HCT116 (cell line): Measurements from ENCODE around the gene ZNF74. TPM values are rescaled to one million over a fixed set of nuclear protein-coding genes. Genes with fewer than 3 reads are reported as not detected.

Source experiments
- ATAC-seq: fragments of 200-7000 bp; cut with Tn5 transposase; 2 replicates; pipeline ENCODE4 v1.9.1; 2020; ENCODE audit warnings: mild to moderate bottlenecking, moderate library complexity
- BruUV-seq: library from RNA; stranded (reverse); fragments of 400-500 nt; replicated peaks from 2 replicates; lab custom pipeline; 2021; lab: Mats Ljungman, UMichigan
- CTCF ChIA-PET: fragments of 300-600 bp; sonication (Branson Sonifier 250); formaldehyde crosslinking; loops from one replicate; lab custom pipeline; 2021; ENCODE audit warnings: antibody characterized with exemption; lab: Charles Lee
- POLR2A ChIA-PET: fragments of 300-600, 350-600 bp; sonication (Branson Sonifier 250); formaldehyde crosslinking; loops from one replicate; lab custom pipeline; 2021; ENCODE audit warnings: antibody characterized with exemption; lab: Charles Lee
- RAD21 ChIA-PET, 2 experiments: fragments of 300-600 bp; sonication (Branson Sonifier 250); formaldehyde crosslinking; loops; one replicate each; lab custom pipeline; 2023; ENCODE audit warnings: low total read pairs in 2 of 2; ENCODE audit not compliant: uncharacterized antibody in 2 of 2, unreplicated experiment in 2 of 2, low non-redundant PET in 1 of 2; lab: Charles Lee
- DNase-seq: peaks from one replicate; pipeline ENCODE4 v3.0.0-alpha.2; 2010; ENCODE audit warnings: low read depth, low spot score
- H2AFZ ChIP-seq: fragments of 200-600 bp; shearing (Covaris generic), sonication (generic); 2 replicates; pipeline ENCODE4 v1.6.1; 2017; ENCODE audit warnings: low read depth, mixed run types, mixed read lengths, antibody characterized with exemption, low read length; ENCODE audit not compliant: poor library complexity, severe bottlenecking
- H3K27ac ChIP-seq: 2 replicates; pipeline ENCODE4 v1.5.1; 2012; ENCODE audit warnings: low read depth, low read length
- H3K27me3 ChIP-seq: fragments of 200-600 bp; sonication (generic); 2 replicates; pipeline ENCODE4 v1.6.1; 2016; ENCODE audit warnings: mixed run types, low read length, mixed read lengths; ENCODE audit not compliant: insufficient read depth
- H3K36me3 ChIP-seq, 2 experiments: fragments of 200-500 bp in 1 of 2; fragments of 200-600 bp in 1 of 2; sonication (Bioruptor generic) in 1 of 2; sonication (generic) in 1 of 2; 2 replicates each; pipeline versions ENCODE4 v1.5.1 to v1.6.1; 2014 to 2016; ENCODE audit warnings: low read length in 2 of 2, inconsistent platforms in 1 of 2, mixed read lengths in 1 of 2, mixed run types in 1 of 2; ENCODE audit not compliant: insufficient read depth in 2 of 2, control insufficient read depth in 1 of 2
- H3K4me1 ChIP-seq, 2 experiments: fragments of 200-600 bp in 1 of 2; sonication (generic) in 1 of 2; 2 replicates each; pipeline versions ENCODE4 v1.5.1 to v1.6.1; 2012 to 2017; ENCODE audit warnings: low read length in 2 of 2, inconsistent platforms in 1 of 2, mild to moderate bottlenecking in 1 of 2, mixed read lengths in 1 of 2, mixed run types in 1 of 2, moderate library complexity in 1 of 2; ENCODE audit not compliant: insufficient read depth in 2 of 2, control insufficient read depth in 1 of 2
- H3K4me2 ChIP-seq: fragments of 200-600 bp; sonication (generic); 2 replicates; pipeline ENCODE4 v1.6.1; 2017; ENCODE audit warnings: mixed run types, low read length, mixed read lengths
- H3K4me3 ChIP-seq, 2 experiments: fragments of 200-600 bp in 1 of 2; sonication (generic) in 1 of 2; replicated peaks in 1 of 2; 2 replicates each; pipeline ENCODE4 v1.5.1; 2011 to 2016; ENCODE audit warnings: low read length in 2 of 2, control low read depth in 1 of 2, low read depth in 1 of 2, mild to moderate bottlenecking in 1 of 2, mixed read lengths in 1 of 2, mixed run types in 1 of 2
- H3K79me2 ChIP-seq: fragments of 200-600 bp; sonication (generic); 2 replicates; pipeline ENCODE4 v1.6.1; 2017; ENCODE audit warnings: mild to moderate bottlenecking, mixed run types, low read length, moderate library complexity, mixed read lengths; ENCODE audit not compliant: insufficient read depth
- H3K9ac ChIP-seq: fragments of 200-600 bp; sonication (generic); 2 replicates; pipeline ENCODE4 v1.6.1; 2016; ENCODE audit warnings: low read length, mixed read lengths
- H3K9me2 ChIP-seq: fragments of 200-600 bp; sonication (generic), shearing (Covaris generic); 2 replicates; pipeline ENCODE4 v1.6.1; 2017; ENCODE audit warnings: mixed run types, mild to moderate bottlenecking, moderate library complexity; ENCODE audit not compliant: insufficient read depth
- H3K9me3 ChIP-seq, 2 experiments: fragments of 200-500 bp in 1 of 2; fragments of 200-600 bp in 1 of 2; sonication (Bioruptor generic) in 1 of 2; sonication (generic) in 1 of 2; 2 replicates each; pipeline ENCODE4 v1.6.1; 2014 to 2017; ENCODE audit warnings: low read length in 2 of 2, mixed read lengths in 2 of 2, inconsistent platforms in 1 of 2, low read depth in 1 of 2, mild to moderate bottlenecking in 1 of 2, mixed run types in 1 of 2, moderate library complexity in 1 of 2; ENCODE audit not compliant: control insufficient read depth in 1 of 2, insufficient read depth in 1 of 2
- H4K20me1 ChIP-seq: fragments of 200-600 bp; sonication (generic), shearing (Covaris generic); 2 replicates; pipeline ENCODE4 v1.6.1; 2017; ENCODE audit warnings: mixed run types, mild to moderate bottlenecking, moderate library complexity; ENCODE audit not compliant: insufficient read depth
- CBX3 ChIP-seq: IDR thresholded peaks from 2 replicates; pipeline ENCODE4 v1.6.1; 2012; ENCODE audit warnings: low read depth
- EGR1 ChIP-seq: IDR thresholded peaks from 2 replicates; pipeline ENCODE4 v1.6.1; 2012; ENCODE audit warnings: low read depth
- ELF1 ChIP-seq: IDR thresholded peaks from 2 replicates; pipeline ENCODE4 v1.6.1; 2012; ENCODE audit warnings: low read depth, borderline replicate concordance
- EZH2 ChIP-seq: fragments of 200-600 bp; sonication (generic); IDR thresholded peaks from 2 replicates; pipeline ENCODE4 v1.6.1; 2017; ENCODE audit warnings: antibody characterized with exemption, mixed run types
- FOSL1 ChIP-seq: IDR thresholded peaks from 2 replicates; pipeline ENCODE4 v1.6.1; 2012; ENCODE audit warnings: low read depth
- POLR2A ChIP-seq: IDR thresholded peaks from 2 replicates; pipeline ENCODE4 v1.7.0; 2011; ENCODE audit warnings: borderline replicate concordance; ENCODE audit not compliant: insufficient read depth, insufficient read length; ENCODE audit errors: extremely low read depth
- RAD21 ChIP-seq: IDR thresholded peaks from 2 replicates; pipeline ENCODE4 v1.6.1; 2012; ENCODE audit warnings: low read depth, mild to moderate bottlenecking
- SP1 ChIP-seq: IDR thresholded peaks from 2 replicates; pipeline ENCODE4 v1.6.1; 2012; ENCODE audit warnings: low read depth
- SRF ChIP-seq: IDR thresholded peaks from 2 replicates; pipeline ENCODE4 v1.6.1; 2012; ENCODE audit warnings: low read depth
- TCF7L2 ChIP-seq: IDR thresholded peaks from 2 replicates; pipeline ENCODE4 v1.7.0; 2011; ENCODE audit warnings: borderline replicate concordance, inconsistent platforms; ENCODE audit not compliant: insufficient read depth, insufficient read length; ENCODE audit errors: extremely low read depth
- ZFX ChIP-seq: fragments of 450-650 bp; IDR thresholded peaks from 2 replicates; pipeline ENCODE4 v1.6.1; 2017
- intact Hi-C: fragments of 100-400 bp; cut with micrococcal nuclease; formaldehyde crosslinking; loops from 2 replicates; pipeline ENCODE4 v1.10.0; 2022
- total RNA-seq: library from RNA; stranded (reverse); gene quantifications from one replicate; pipeline ENCODE4 v1.2.1, GENCODE V29; 2021; ENCODE audit not compliant: unreplicated experiment
- TF ChIP-seq, protein P1 (sequence below): IDR thresholded peaks from 2 replicates; pipeline ENCODE4 v1.6.1; 2012
- TF ChIP-seq, protein P2 (sequence below): IDR thresholded peaks from 2 replicates; pipeline ENCODE4 v1.6.1; 2012; ENCODE audit warnings: low read depth

ZNF74 gene
- total RNA-seq, 1 experiment from 2014 or later: 15.4 TPM

- CTCF ChIA-PET: interaction anchor here (1.3 kb wide), 1 partner anchor 9 kb away, joined by 9 read pairs; no protein-coding TSS in a partner anchor
- Histone ChIP-seq H3K9me3 (no peaks in the 10 kb centered on the region), H3K9me2 (no peaks in the 10 kb centered on the region), H3K27me3 (no peaks in the 10 kb centered on the region), H3K27ac (no peak overlapping the region), H2AFZ (no peak overlapping the region), H3K9ac (no peak overlapping the region), H3K4me2 (no peak overlapping the region), H3K4me3 (no peak overlapping the region), H3K4me1 (peaks cover 16 to 35% of the 10 kb centered on the region in 2 experiments)
- BruUV-seq: no TSS peak
- RAD21 ChIA-PET: no interaction called here
- no peak for DNase-seq
- intact Hi-C loops: no loop called here
- no peak for TF ChIP-seq RAD21
- no peak for TF ChIP-seq EGR1
- no peak for TF ChIP-seq EZH2
- no peak for TF ChIP-seq ELF1
- TF ChIP-seq POLR2A: no peak
- no peak for TF ChIP-seq FOSL1
- TF ChIP-seq, all 23 proteins: peak for 0
- Histone ChIP-seq H4K20me1 (no peaks in the 10 kb centered on the region), H3K36me3 (no peaks in the 10 kb centered on the region), H3K79me2 (no peaks in the 10 kb centered on the region)
- no peak for ATAC-seq
- POLR2A ChIA-PET: interaction anchor here (0.6 kb wide), 1 partner anchor 9 kb away, joined by 3 read pairs; no protein-coding TSS in a partner anchor
Measured at GRCh38 chr22:20427104-20427944, 33.4 kb downstream of the ZNF74 start.

- no TSS peak for BruUV-seq
- Histone ChIP-seq H3K4me1 (peaks cover 16 to 35% of the 10 kb centered on the region in 2 experiments), H3K9me2 (no peaks in the 10 kb centered on the region), H2AFZ (no peak overlapping the region), H3K36me3 (no peaks in the 10 kb centered on the region), H3K9ac (no peak overlapping the region), H3K27ac (no peak overlapping the region), H3K27me3 (no peaks in the 10 kb centered on the region), H3K79me2 (no peaks in the 10 kb centered on the region), H4K20me1 (no peaks in the 10 kb centered on the region), H3K4me3 (no peak overlapping the region), H3K9me3 (no peaks in the 10 kb centered on the region), H3K4me2 (no peak overlapping the region)
- RAD21 ChIA-PET: no interaction called here
- POLR2A ChIA-PET: no interaction called here
- CTCF ChIA-PET: interaction anchor here (1.3 kb wide), 1 partner anchor 10 kb away, joined by 9 read pairs; no protein-coding TSS in a partner anchor
- ATAC-seq: no peak
- DNase-seq: no peak
- intact Hi-C loops: no loop called here
- TF ChIP-seq, protein P1, sequence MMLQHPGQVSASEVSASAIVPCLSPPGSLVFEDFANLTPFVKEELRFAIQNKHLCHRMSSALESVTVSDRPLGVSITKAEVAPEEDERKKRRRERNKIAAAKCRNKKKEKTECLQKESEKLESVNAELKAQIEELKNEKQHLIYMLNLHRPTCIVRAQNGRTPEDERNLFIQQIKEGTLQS: no peak
- no peak for TF ChIP-seq ZFX
- TF ChIP-seq CBX3: no peak
- no peak for TF ChIP-seq POLR2A
- TF ChIP-seq, protein P2, sequence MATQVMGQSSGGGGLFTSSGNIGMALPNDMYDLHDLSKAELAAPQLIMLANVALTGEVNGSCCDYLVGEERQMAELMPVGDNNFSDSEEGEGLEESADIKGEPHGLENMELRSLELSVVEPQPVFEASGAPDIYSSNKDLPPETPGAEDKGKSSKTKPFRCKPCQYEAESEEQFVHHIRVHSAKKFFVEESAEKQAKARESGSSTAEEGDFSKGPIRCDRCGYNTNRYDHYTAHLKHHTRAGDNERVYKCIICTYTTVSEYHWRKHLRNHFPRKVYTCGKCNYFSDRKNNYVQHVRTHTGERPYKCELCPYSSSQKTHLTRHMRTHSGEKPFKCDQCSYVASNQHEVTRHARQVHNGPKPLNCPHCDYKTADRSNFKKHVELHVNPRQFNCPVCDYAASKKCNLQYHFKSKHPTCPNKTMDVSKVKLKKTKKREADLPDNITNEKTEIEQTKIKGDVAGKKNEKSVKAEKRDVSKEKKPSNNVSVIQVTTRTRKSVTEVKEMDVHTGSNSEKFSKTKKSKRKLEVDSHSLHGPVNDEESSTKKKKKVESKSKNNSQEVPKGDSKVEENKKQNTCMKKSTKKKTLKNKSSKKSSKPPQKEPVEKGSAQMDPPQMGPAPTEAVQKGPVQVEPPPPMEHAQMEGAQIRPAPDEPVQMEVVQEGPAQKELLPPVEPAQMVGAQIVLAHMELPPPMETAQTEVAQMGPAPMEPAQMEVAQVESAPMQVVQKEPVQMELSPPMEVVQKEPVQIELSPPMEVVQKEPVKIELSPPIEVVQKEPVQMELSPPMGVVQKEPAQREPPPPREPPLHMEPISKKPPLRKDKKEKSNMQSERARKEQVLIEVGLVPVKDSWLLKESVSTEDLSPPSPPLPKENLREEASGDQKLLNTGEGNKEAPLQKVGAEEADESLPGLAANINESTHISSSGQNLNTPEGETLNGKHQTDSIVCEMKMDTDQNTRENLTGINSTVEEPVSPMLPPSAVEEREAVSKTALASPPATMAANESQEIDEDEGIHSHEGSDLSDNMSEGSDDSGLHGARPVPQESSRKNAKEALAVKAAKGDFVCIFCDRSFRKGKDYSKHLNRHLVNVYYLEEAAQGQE: no peak
- no peak for TF ChIP-seq TCF7L2
- no peak for TF ChIP-seq EZH2
- no peak for TF ChIP-seq EGR1
- no peak for TF ChIP-seq RAD21
- TF ChIP-seq SRF: no peak
- TF ChIP-seq SP1: no peak
Measured at GRCh38 chr22:20427945-20428417, 34.0 kb downstream of the ZNF74 start.
